Progenitor cell of endocrine pancreas (in vitro differentiated cells): ENCODE measurements around the gene STS. TPM values are rescaled to one million over a fixed set of nuclear protein-coding genes. Genes with fewer than 3 reads are reported as not detected.

Experiments used
- DNase-seq: peaks from one replicate; pipeline ENCODE4 v3.0.0; 2021; ENCODE audit warnings: low spot score; ENCODE audit not compliant: unreplicated experiment
- H3K27ac Mint-ChIP-seq: 2 replicates; pipeline ENCODE4 v1.8.0; 2021; ENCODE audit warnings: mild to moderate bottlenecking, moderate library complexity, mixed read lengths
- H3K27me3 Mint-ChIP-seq: 2 replicates; pipeline ENCODE4 v1.8.0; 2021; ENCODE audit warnings: mixed read lengths
- H3K36me3 Mint-ChIP-seq: 2 replicates; pipeline ENCODE4 v1.8.0; 2022; ENCODE audit warnings: mixed read lengths; ENCODE audit not compliant: insufficient read depth
- H3K4me1 Mint-ChIP-seq: 2 replicates; pipeline ENCODE4 v1.8.0; 2021; ENCODE audit warnings: low read depth, mixed read lengths
- H3K4me3 Mint-ChIP-seq: 2 replicates; pipeline ENCODE4 v1.8.0; 2021; ENCODE audit warnings: low read depth, mild to moderate bottlenecking, moderate library complexity, mixed read lengths
- H3K9me3 Mint-ChIP-seq: 2 replicates; pipeline ENCODE4 v1.8.0; 2021; ENCODE audit warnings: low read depth, mixed read lengths
- CTCF ChIP-seq: fragments of 200-600 bp; sonication (generic); IDR thresholded peaks from one replicate; pipeline ENCODE4 v1.5.0; 2021; ENCODE audit warnings: antibody characterized with exemption, mild to moderate bottlenecking; ENCODE audit not compliant: unreplicated experiment
- total RNA-seq: library from RNA; stranded (reverse); gene quantifications from 2 replicates; pipeline ENCODE4 v1.2.1, GENCODE V29; 2021

STS gene
- total RNA-seq, 1 donor from 2014 or later, result 7.8 TPM

DNA sequence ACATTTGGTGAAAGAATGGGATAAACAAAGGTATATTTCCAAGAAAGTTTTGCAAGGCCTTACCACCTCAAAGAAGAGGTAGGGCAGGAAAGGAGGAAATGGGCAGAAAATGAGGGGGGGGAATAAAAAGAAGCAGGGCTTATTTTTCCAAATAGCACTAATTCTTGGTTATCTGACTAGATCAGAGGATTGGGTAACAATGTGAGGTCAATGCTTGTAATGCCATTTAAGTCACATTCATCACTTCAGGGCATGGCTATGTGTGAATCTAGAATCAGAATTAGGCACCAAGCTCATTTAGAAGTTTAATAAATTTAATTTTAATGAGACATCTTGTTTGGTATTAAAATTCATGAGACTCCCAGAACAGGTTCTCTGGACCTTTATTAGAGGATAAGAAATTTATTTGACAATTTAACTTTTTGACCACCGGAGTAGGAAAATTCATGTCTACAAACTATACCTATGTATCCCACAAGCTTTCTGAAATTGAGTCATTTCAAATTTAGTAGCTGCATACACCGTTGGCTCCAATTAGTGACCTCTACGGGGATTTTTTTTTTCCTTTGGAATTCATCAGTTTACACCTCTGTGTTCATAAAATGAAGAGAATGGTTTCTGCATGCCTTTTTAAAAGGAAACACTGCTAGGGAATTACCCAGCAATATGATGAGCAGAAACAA is 1.4 kb upstream of the STS start:
- no peak for TF ChIP-seq CTCF
- H3K27ac Mint-ChIP-seq, result peak overlapping the region; percentile 40
- DNase-seq, result no peak
- H3K27me3 Mint-ChIP-seq, result no peaks in the 10 kb centered on the region
- H3K4me1 Mint-ChIP-seq, result peaks cover 15% of the 10 kb centered on the region
- H3K36me3 Mint-ChIP-seq, result peaks cover 7% of the 10 kb centered on the region
- peak overlapping the region; percentile 82 for H3K4me3 Mint-ChIP-seq
- H3K9me3 Mint-ChIP-seq, result no peaks in the 10 kb centered on the region

DNA sequence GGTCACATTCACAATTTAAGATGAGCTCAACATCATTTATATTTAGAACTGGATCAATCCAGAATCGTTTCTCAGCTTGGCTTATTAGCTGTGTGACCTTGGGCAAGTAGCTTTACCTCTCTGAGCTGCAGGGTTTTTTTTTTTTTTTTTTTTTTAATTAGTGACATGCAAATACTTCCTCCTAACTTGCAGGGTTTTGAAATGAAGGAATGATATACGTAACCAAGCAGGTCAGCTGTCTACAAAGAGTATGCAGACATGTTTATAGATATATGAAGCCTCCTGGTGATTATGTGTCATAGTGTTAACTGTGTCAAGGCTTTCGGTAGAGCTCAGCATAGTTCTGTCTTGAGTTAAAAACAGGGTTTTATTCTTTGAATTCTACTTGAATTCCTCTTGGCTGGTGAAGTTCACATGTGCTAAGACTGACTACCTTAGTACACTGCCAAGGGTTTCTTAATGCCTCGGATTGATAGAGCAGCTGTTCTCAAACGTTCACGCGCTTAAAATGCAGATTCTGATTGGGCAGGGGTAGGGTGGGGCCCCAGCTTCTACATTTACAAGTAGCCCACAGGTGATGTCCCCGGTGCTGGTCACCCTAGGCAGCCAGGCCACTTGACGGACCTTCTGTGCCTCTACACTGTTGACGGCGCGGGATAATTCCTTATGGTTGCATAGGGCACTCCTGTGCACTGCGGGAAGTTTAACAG is 654 bp upstream of the STS start:
- no peak for TF ChIP-seq CTCF
- Mint-ChIP-seq H3K4me1 (peaks cover 15% of the 10 kb centered on the region), H3K4me3 (peak overlapping the region; percentile 82), H3K9me3 (no peaks in the 10 kb centered on the region), H3K27ac (peak overlapping the region; percentile 94), H3K36me3 (peaks cover 2% of the 10 kb centered on the region), H3K27me3 (no peaks in the 10 kb centered on the region)
- DNase-seq, result no peak

DNA sequence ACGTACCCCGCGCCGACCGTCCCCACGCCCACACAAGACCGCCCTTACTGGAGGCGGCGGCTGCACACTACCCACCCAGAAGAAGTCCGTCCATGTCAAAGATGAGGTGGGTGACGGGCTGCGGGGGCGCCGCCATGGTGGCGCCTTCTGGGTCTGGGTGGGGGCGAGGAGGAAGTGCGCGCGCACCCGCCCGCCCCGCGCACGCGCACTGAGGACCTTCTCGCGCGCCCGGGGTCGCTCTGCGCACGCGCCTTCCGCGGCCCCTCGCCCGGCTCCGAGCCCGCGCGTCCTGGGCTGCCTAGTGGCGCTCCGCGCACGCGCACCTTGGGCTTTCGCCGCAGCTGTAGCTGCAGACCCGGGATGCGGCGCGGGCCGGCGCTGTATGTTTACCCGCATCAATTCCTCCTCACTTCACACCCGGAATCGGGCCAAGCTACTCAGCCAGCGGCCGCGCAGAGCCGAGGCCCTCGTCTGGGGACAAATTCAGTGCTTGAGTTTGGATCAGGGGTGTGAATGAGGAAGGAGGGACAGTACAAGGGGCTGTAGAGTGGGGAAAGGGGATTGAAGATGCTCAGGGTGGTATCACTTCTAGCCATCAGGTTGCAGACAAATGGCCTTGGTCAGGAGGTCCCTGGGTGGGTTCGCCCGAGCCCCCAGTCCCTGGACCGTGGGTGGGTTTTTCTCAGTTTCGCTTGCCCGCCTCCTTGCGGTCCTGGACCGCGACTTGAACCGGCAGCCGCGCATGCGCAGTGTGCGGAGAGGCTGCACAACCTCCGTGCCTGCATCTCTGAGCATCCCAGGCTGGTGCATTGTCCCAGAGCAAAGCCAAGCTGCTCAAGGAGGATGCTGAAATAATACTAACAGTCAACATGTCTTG is 704 bp downstream of the STS start, which contains the start of gene PUDP:
Gene PUDP (minus strand): TSS at position 176 of the 877 bp plus-strand sequence. CDS start 40 bp downstream, at position 136.
- peak; percentile 16 for TF ChIP-seq CTCF
- Mint-ChIP-seq H3K9me3 (no peaks in the 10 kb centered on the region), H3K36me3 (no peaks in the 10 kb centered on the region), H3K27ac (peak within 1 kb of the TSS; percentile 94), H3K4me1 (peaks cover 15% of the 10 kb centered on the region), H3K27me3 (no peaks in the 10 kb centered on the region), H3K4me3 (peak within 1 kb of the TSS; percentile 90)
- peak; percentile 91 for DNase-seq

DNA sequence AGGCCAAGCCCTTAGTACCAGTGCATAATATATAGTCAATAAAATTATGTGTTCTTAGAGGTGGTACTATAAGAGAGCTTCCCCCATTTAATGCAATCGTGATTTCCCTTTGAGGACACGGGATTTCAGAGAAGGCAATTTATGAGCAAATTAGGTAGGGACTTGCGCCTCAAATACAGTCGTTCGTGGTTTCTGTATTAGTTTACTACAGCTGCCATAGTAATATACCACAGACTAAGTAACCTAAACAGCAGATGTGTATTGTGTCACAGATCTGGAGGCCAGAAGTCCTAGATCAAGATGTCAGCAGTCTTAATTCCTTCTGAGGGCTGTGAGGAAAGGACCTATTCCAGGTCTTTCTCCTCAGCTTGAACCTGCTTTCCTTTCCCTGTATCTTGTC is 1.9 kb downstream of the STS start:
- Mint-ChIP-seq H3K9me3 (no peaks in the 10 kb centered on the region), H3K4me1 (peaks cover 6% of the 10 kb centered on the region), H3K27ac (no peak overlapping the region), H3K27me3 (no peaks in the 10 kb centered on the region), H3K36me3 (no peaks in the 10 kb centered on the region), H3K4me3 (peak overlapping the region; percentile 90)
- no peak for DNase-seq
- TF ChIP-seq CTCF, result no peak

GRCh38 chrX:7153231-7153630 is 5.7 kb downstream of the STS start:
- Mint-ChIP-seq H3K27ac (no peak overlapping the region), H3K4me1 (peaks cover 9% of the 10 kb centered on the region), H3K27me3 (no peaks in the 10 kb centered on the region), H3K9me3 (no peaks in the 10 kb centered on the region), H3K36me3 (no peaks in the 10 kb centered on the region), H3K4me3 (no peak overlapping the region)
- DNase-seq, result no peak
- TF ChIP-seq CTCF, result no peak
